RKO (cell line): Measurements from ENCODE around the gene WNK4.
A peak's percentile ranks its signal among the peaks of the same experiment; 100 is the strongest.

ENCODE experiments used
- DNase-seq: peaks from one replicate; pipeline ENCODE4 v3.0.0-alpha.2; 2016; ENCODE audit warnings: low spot score

WNK4 gene

GRCh38 chr17:42772945-42773289 lies 7.5 kb upstream of the WNK4 start:
- DNase-seq: no peak

GRCh38 chr17:42773290-42774035 lies 6.9 kb upstream of the WNK4 start, which contains the start of gene VPS25:
Gene VPS25, plus strand, starts transcription at chr17:42773449. Its CDS starts 27 bp downstream, at chr17:42773476.
- DNase-seq: peak; percentile 92

- DNase-seq: peak; percentile 85
Measured at GRCh38 chr17:42774066-42774745, 6.2 kb upstream of the WNK4 start.

GRCh38 chr17:42775534-42776098 lies 4.8 kb upstream of the WNK4 start:
- no peak for DNase-seq

GRCh38 chr17:42778570-42778969 lies 1.8 kb upstream of the WNK4 start:
- no peak for DNase-seq

GRCh38 chr17:42779304-42779935 lies 990 bp upstream of the WNK4 start:
- no peak for DNase-seq

- DNase-seq: no peak
Measured at GRCh38 chr17:42780851-42781638, 635 bp downstream of the WNK4 start.

GRCh38 chr17:42781639-42782165 lies 1.3 kb downstream of the WNK4 start:
- no peak for DNase-seq

- no peak for DNase-seq
Measured at GRCh38 chr17:42782166-42783061, 2.0 kb downstream of the WNK4 start.

GRCh38 chr17:42783062-42783790 lies 2.8 kb downstream of the WNK4 start:
- DNase-seq: no peak

GRCh38 chr17:42783791-42784138 lies 3.4 kb downstream of the WNK4 start:
- no peak for DNase-seq

GRCh38 chr17:42784409-42784808 lies 4.0 kb downstream of the WNK4 start:
- DNase-seq: no peak

GRCh38 chr17:42784811-42785592 lies 4.6 kb downstream of the WNK4 start:
- no peak for DNase-seq

GRCh38 chr17:42787266-42787665 lies 6.9 kb downstream of the WNK4 start:
- no peak for DNase-seq

GRCh38 chr17:42791948-42792347 lies 11.5 kb downstream of the WNK4 start:
- no peak for DNase-seq

- DNase-seq: no peak
Measured at GRCh38 chr17:42792545-42792944, 12.1 kb downstream of the WNK4 start.

- no peak for DNase-seq
Measured at GRCh38 chr17:42795061-42795460, 14.7 kb downstream of the WNK4 start.

- DNase-seq: no peak
Measured at GRCh38 chr17:42795465-42795864, 15.1 kb downstream of the WNK4 start.

- no peak for DNase-seq
Measured at GRCh38 chr17:42796066-42796758, 15.8 kb downstream of the WNK4 start.
